Measurements from ENCODE around the gene DDX46.

Gene DDX46

DNA sequence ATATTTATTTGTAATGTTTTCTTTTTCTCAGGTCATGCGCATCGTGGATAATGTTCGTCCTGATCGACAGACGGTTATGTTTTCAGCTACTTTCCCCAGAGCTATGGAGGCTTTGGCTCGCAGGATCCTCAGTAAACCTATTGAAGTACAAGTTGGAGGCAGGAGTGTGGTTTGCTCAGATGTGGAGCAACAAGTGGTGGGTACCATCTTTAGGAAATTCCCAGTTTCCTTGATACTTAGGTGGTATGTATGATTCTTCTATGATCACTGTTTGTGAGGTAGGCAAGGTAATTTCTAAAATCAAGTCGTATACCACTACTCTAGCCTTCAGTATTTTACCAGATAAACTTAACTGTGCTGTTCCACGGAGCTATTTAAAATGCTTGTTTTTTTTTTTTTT is 36.2 kb downstream of the DDX46 start:
- in situ Hi-C loops (cut with MboI; ENCODE audit: low pct_unique_long_range_greater_than_20kb, low sequenced_read_pairs, unreplicated experiment) = no loop called here
- no peak for DNase-seq (ENCODE audit: low spot score)

DNA sequence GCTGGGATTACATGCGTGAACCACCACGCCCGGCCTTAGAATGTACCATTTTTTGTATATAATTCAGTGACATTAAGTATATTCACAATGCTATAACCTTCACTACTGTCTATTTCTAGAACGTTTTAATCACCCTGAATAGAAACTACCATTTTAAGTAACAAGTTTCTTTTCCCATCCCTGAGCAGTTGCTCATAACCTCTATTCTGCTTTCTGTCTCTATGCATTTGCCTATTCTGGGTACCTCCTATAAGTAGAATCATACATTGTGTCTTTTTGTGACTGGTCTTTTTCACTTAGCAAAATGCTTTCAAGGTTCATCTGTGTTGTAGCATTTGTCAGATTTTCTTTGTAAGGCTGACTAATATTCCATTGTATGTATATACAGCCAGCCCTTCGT is 39.9 kb downstream of the DDX46 start:
- TF ChIP-seq, protein P1, sequence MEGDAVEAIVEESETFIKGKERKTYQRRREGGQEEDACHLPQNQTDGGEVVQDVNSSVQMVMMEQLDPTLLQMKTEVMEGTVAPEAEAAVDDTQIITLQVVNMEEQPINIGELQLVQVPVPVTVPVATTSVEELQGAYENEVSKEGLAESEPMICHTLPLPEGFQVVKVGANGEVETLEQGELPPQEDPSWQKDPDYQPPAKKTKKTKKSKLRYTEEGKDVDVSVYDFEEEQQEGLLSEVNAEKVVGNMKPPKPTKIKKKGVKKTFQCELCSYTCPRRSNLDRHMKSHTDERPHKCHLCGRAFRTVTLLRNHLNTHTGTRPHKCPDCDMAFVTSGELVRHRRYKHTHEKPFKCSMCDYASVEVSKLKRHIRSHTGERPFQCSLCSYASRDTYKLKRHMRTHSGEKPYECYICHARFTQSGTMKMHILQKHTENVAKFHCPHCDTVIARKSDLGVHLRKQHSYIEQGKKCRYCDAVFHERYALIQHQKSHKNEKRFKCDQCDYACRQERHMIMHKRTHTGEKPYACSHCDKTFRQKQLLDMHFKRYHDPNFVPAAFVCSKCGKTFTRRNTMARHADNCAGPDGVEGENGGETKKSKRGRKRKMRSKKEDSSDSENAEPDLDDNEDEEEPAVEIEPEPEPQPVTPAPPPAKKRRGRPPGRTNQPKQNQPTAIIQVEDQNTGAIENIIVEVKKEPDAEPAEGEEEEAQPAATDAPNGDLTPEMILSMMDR (IDR thresholded peaks at IDR 0.05; ENCODE audit: extremely low read depth, insufficient read depth, missing control alignments) = no peak
- in situ Hi-C loops (cut with MboI; ENCODE audit: low pct_unique_long_range_greater_than_20kb, low sequenced_read_pairs, unreplicated experiment) = no loop called here
- no peak for DNase-seq (ENCODE audit: low spot score)

More for the DNA sequence above, 36.2 kb downstream of the DDX46 start:
- TF ChIP-seq, protein P1 (IDR thresholded peaks at IDR 0.05; ENCODE audit: extremely low read depth, insufficient read depth, missing control alignments) = no peak

DNA sequence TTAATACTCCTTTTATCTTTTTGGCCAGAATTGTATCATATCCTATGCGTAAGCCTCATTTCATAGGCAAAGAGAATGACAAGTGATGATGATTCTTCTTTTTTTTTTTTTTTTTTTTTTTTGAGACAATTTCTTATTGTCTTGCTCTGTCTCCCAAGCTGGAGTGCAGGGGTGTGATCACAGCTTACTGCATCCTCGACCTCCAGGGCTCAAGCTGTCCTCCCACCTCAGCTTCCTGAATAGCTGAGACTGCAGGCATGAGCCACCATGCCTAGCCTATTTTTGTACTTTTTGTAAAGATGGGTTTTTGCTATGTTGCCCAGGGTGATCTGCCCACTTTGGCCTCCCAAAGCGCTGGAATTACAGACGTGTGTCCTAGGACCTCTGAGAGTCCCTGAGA is 45.2 kb downstream of the DDX46 start:
- TF ChIP-seq, protein P1 (IDR thresholded peaks at IDR 0.05; ENCODE audit: extremely low read depth, insufficient read depth, missing control alignments) = no peak
- in situ Hi-C loops (cut with MboI; ENCODE audit: low pct_unique_long_range_greater_than_20kb, low sequenced_read_pairs, unreplicated experiment) = no loop called here
- no peak for DNase-seq (ENCODE audit: low spot score)

DNA sequence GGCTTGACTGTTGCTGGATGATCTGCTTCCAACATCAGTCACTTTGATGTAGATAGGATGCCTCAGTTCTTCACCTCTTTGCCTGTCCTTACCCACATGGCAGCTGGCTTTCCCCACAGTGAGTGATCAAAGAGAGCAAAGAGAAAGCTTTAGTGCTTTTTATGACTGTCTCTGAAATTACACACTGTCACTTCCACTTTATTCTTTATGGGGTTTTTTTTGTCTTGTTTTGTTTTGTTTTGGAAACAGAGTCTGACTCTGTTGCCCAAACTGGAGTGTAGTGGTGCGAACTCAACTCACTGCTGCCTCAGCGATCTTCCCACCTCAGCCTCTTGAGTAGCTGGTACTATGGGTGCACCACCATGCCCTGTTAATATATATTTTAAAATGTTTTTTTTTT is 54.8 kb downstream of the DDX46 start:
- peak; percentile 50 for DNase-seq (ENCODE audit: low spot score)
- TF ChIP-seq, protein P1 (IDR thresholded peaks at IDR 0.05; ENCODE audit: extremely low read depth, insufficient read depth, missing control alignments) = no peak
- in situ Hi-C loops (cut with MboI; ENCODE audit: low pct_unique_long_range_greater_than_20kb, low sequenced_read_pairs, unreplicated experiment) = no loop called here

DNA sequence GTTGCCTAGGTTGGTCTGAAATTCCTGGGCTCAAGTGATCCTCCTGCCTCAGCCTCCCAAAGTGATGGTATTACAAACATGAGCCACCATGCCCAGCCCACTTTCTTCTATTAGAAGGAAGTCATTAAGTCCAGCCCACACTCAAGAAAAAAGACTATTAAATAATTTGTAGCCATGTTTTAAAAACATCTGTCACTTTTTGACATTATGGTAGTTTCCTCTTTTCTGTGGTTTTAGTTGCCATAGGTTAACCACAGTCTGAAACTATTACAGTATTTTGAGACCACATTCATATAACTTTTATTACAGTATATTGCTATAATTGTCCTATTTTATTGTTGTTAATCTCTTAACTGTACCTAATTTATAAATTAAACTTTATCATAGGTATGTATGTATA is 55.2 kb downstream of the DDX46 start:
- TF ChIP-seq, protein P1 (IDR thresholded peaks at IDR 0.05; ENCODE audit: extremely low read depth, insufficient read depth, missing control alignments) = no peak
- DNase-seq (ENCODE audit: low spot score) = peak; percentile 38
- in situ Hi-C loops (cut with MboI; ENCODE audit: low pct_unique_long_range_greater_than_20kb, low sequenced_read_pairs, unreplicated experiment) = no loop called here

DNA sequence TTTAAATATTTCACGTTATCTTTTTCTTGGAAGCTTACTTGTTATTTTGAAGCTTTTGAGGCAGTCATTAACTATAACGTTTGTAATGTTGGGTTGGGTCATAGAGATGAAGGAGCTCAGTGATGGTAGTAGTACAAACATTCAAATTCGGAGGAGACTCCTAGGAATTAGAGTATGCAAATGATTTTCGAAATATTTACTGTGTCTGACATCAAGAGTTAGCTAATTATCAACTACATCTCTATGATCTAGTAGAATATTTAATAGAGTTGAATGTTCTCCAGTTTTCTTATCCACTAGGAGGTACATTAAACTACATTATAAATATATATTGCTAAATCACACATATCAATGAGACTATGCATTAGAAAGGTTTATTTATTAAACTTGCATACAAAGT is 58.4 kb downstream of the DDX46 start:
- TF ChIP-seq, protein P1 (IDR thresholded peaks at IDR 0.05; ENCODE audit: extremely low read depth, insufficient read depth, missing control alignments) = no peak
- no peak for DNase-seq (ENCODE audit: low spot score)
- in situ Hi-C loops (cut with MboI; ENCODE audit: low pct_unique_long_range_greater_than_20kb, low sequenced_read_pairs, unreplicated experiment) = no loop called here

DNA sequence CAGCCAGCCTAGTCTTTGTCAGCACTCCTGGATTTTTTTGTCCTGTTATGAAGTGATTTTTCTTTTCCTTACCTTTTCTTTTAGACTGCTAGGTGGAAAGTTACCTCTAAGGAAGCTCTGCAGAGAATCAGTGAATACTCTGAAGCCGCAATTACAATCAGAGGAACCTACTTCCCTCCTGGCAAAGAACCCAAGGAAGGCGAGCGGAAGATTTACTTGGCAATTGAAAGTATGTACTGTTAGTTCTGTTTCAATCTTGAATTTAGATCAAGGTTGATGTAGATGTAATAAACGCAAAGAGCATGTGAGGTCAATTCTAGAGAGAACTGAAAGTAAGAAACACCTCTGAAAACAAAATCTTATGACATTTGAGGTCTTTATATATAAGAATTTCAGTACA is 60.2 kb downstream of the DDX46 start:
- no peak for DNase-seq (ENCODE audit: low spot score)
- TF ChIP-seq, protein P1 (IDR thresholded peaks at IDR 0.05; ENCODE audit: extremely low read depth, insufficient read depth, missing control alignments) = no peak
- in situ Hi-C loops (cut with MboI; ENCODE audit: low pct_unique_long_range_greater_than_20kb, low sequenced_read_pairs, unreplicated experiment) = no loop called here

Data from GM13977 (cell line).